Mesenchymal stem cell (in vitro differentiated cells and primary cell): ENCODE data around the gene CDC42EP1.

Source experiments
- DNase-seq: peaks from one replicate; pipeline ENCODE4 v3.0.0-alpha.2; 2013
- H2AFZ ChIP-seq: one replicate; pipeline ENCODE4 v1.6.1; 2013; ENCODE audit warnings: low read depth, mild to moderate bottlenecking, control low read depth, inconsistent platforms, low read length, moderate library complexity
- H2AK5ac ChIP-seq: 2 replicates; pipeline ENCODE4 v1.6.1; 2013; ENCODE audit warnings: low read length, moderate library complexity, mild to moderate bottlenecking, inconsistent platforms; ENCODE audit not compliant: severe bottlenecking
- H2BK120ac ChIP-seq: one replicate; pipeline ENCODE4 v1.6.1; 2013; ENCODE audit warnings: low read depth, mild to moderate bottlenecking, inconsistent platforms, low read length, moderate library complexity
- H2BK12ac ChIP-seq, 2 experiments: one replicate each; pipeline ENCODE4 v1.6.1; 2013; ENCODE audit warnings: inconsistent platforms in 2 of 2, low read length in 2 of 2, mild to moderate bottlenecking in 2 of 2, moderate library complexity in 2 of 2, control low read depth in 1 of 2
- H2BK15ac ChIP-seq: one replicate; pipeline ENCODE4 v1.6.1; 2013; ENCODE audit warnings: mild to moderate bottlenecking, low read depth, inconsistent platforms; ENCODE audit not compliant: poor library complexity, severe bottlenecking
- H2BK5ac ChIP-seq: 2 replicates; pipeline ENCODE4 v1.6.1; 2013; ENCODE audit warnings: low read depth, mild to moderate bottlenecking, low read length, control low read depth, inconsistent platforms; ENCODE audit not compliant: poor library complexity, severe bottlenecking
- H3K14ac ChIP-seq, 2 experiments: one replicate each; pipeline ENCODE4 v1.6.1; 2013; ENCODE audit warnings: inconsistent platforms in 2 of 2, low read length in 2 of 2, control low read depth in 1 of 2, mild to moderate bottlenecking in 1 of 2, moderate library complexity in 1 of 2
- H3K18ac ChIP-seq, 2 experiments: one replicate each; pipeline ENCODE4 v1.6.1; 2013; ENCODE audit warnings: inconsistent platforms in 2 of 2, low read length in 2 of 2, control low read depth in 1 of 2, low read depth in 1 of 2, mild to moderate bottlenecking in 1 of 2
- H3K23ac ChIP-seq, 2 experiments: one replicate each; pipeline ENCODE4 v1.6.1; 2013; ENCODE audit warnings: inconsistent platforms in 2 of 2, low read length in 2 of 2, mild to moderate bottlenecking in 2 of 2, moderate library complexity in 2 of 2, control low read depth in 1 of 2
- H3K27ac ChIP-seq: 2 replicates; pipeline ENCODE4 v1.5.1; 2013; ENCODE audit warnings: mild to moderate bottlenecking, moderate library complexity, low read length, control low read depth, inconsistent platforms; ENCODE audit not compliant: poor library complexity, severe bottlenecking
- H3K27me3 ChIP-seq, 2 experiments: 2 replicates each; pipeline versions ENCODE4 v1.6.1 to v1.7.0; 2013; ENCODE audit warnings: low read length in 2 of 2, mild to moderate bottlenecking in 2 of 2, moderate library complexity in 2 of 2, control low read depth in 1 of 2, inconsistent platforms in 1 of 2; ENCODE audit not compliant: control insufficient read depth in 1 of 2, insufficient read depth in 1 of 2
- H3K36me3 ChIP-seq, 2 experiments: 2 replicates each; pipeline versions ENCODE4 v1.6.1 to v1.7.0; 2013; ENCODE audit warnings: low read length in 2 of 2, control low read depth in 1 of 2, inconsistent platforms in 1 of 2, low read depth in 1 of 2, mild to moderate bottlenecking in 1 of 2; ENCODE audit not compliant: insufficient read depth in 2 of 2, control insufficient read depth in 1 of 2
- H3K4ac ChIP-seq, 2 experiments: one replicate each; pipeline ENCODE4 v1.6.1; 2013; ENCODE audit warnings: inconsistent platforms in 2 of 2, low read length in 2 of 2, mild to moderate bottlenecking in 2 of 2, moderate library complexity in 2 of 2, control low read depth in 1 of 2, low read depth in 1 of 2
- H3K4me1 ChIP-seq: 2 replicates; pipeline ENCODE4 v1.6.1; 2013; ENCODE audit warnings: low read depth, low read length, control low read depth; ENCODE audit not compliant: control insufficient read depth, insufficient read depth
- H3K4me2 ChIP-seq: 2 replicates; pipeline ENCODE4 v1.6.1; 2013; ENCODE audit warnings: low read length, mild to moderate bottlenecking, inconsistent platforms; ENCODE audit not compliant: poor library complexity, severe bottlenecking
- H3K4me3 ChIP-seq, 2 experiments: 2 replicates each; pipeline versions ENCODE4 v1.5.1 to v1.7.0; 2013; ENCODE audit warnings: low read length in 2 of 2, mild to moderate bottlenecking in 2 of 2, control low read depth in 1 of 2, low read depth in 1 of 2; ENCODE audit not compliant: insufficient read depth in 1 of 2
- H3K79me1 ChIP-seq: replicated peaks from 2 replicates; pipeline ENCODE4 v1.6.1; 2013; ENCODE audit warnings: mild to moderate bottlenecking, control low read depth, low read length, inconsistent platforms; ENCODE audit not compliant: poor library complexity, severe bottlenecking
- H3K9ac ChIP-seq: 2 replicates; pipeline ENCODE4 v1.7.0; 2013; ENCODE audit warnings: mild to moderate bottlenecking, low read length, moderate library complexity
- H3K9me3 ChIP-seq: 2 replicates; pipeline ENCODE4 v1.7.0; 2013; ENCODE audit warnings: mild to moderate bottlenecking, low read length; ENCODE audit not compliant: control insufficient read depth
- H4K8ac ChIP-seq: one replicate; pipeline ENCODE4 v1.6.1; 2013; ENCODE audit warnings: inconsistent platforms, mild to moderate bottlenecking, low read length, moderate library complexity
- H4K91ac ChIP-seq: one replicate; pipeline ENCODE4 v1.6.1; 2013; ENCODE audit warnings: mild to moderate bottlenecking, low read length, inconsistent platforms
- WGBS: methylation state at CpG from one replicate; pipeline ENCODE4 v1.1.7; 2013; ENCODE audit warnings: mixed read lengths; 5-methylcytosine and 5-hydroxymethylcytosine counted together

CDC42EP1 gene

GRCh38 chr22:37604875-37605274 is 44.6 kb downstream of the CDC42EP1 start:
- Histone ChIP-seq H2BK5ac (no peak overlapping the region), H4K8ac (no peak overlapping the region), H4K91ac (no peak overlapping the region), H3K23ac (no peak overlapping the region), H3K27me3 (peaks cover 10 to 20% of the 10 kb centered on the region in 2 experiments), H2BK15ac (no peak overlapping the region), H3K27ac (no peak overlapping the region), H3K36me3 (no peaks in the 10 kb centered on the region), H3K79me1 (no peaks in the 10 kb centered on the region), H3K9ac (no peak overlapping the region), H3K14ac (no peak overlapping the region), H3K4ac (no peak overlapping the region), H3K4me1 (peaks cover 7% of the 10 kb centered on the region), H3K9me3 (no peaks in the 10 kb centered on the region), H3K4me2 (no peak overlapping the region), H2BK120ac (no peak overlapping the region), H2BK12ac (no peak overlapping the region), H2AK5ac (no peak overlapping the region), H3K4me3 (no peak overlapping the region), H2AFZ (no peak overlapping the region), H3K18ac (no peak overlapping the region)
- 83% methylated on average over 4 of the region's 5 CpGs for WGBS
- no peak for DNase-seq

- Histone ChIP-seq H2BK12ac (peak overlapping the region in 1 of 2 experiments; percentile 10), H4K91ac (no peak overlapping the region), H3K4me2 (peak overlapping the region; percentile 67), H3K4me3 (peak overlapping the region in 1 of 2 experiments; percentile 72), H2AK5ac (no peak overlapping the region), H3K23ac (no peak overlapping the region), H2BK5ac (no peak overlapping the region), H3K18ac (no peak overlapping the region), H3K79me1 (peaks cover 7% of the 10 kb centered on the region), H3K9me3 (no peaks in the 10 kb centered on the region), H3K36me3 (peaks cover 0 to 6% of the 10 kb centered on the region in 2 experiments), H4K8ac (no peak overlapping the region), H3K4ac (no peak overlapping the region), H3K4me1 (peaks cover 18% of the 10 kb centered on the region), H3K9ac (peak overlapping the region; percentile 95), H2BK120ac (no peak overlapping the region), H3K14ac (no peak overlapping the region), H2BK15ac (no peak overlapping the region), H3K27ac (no peak overlapping the region), H2AFZ (no peak overlapping the region), H3K27me3 (peaks cover 10% of the 10 kb centered on the region in 2 experiments)
- peak; percentile 63 for DNase-seq
- 12% methylated on average over 32 of the region's 44 CpGs for WGBS
These were observed 47.0 kb downstream of the CDC42EP1 start for GRCh38 chr22:37607010-37607934.

GRCh38 chr22:37607935-37608476 is 47.7 kb downstream of the CDC42EP1 start:
- WGBS: 6% methylated on average over 16 of the region's 17 CpGs
- Histone ChIP-seq H3K18ac (peak overlapping the region in 1 of 2 experiments; percentile 90), H3K27me3 (peaks cover 8 to 10% of the 10 kb centered on the region in 2 experiments)

More at GRCh38 chr22:37607935-37608476, 47.7 kb downstream of the CDC42EP1 start:
- no peak overlapping the region for H2BK12ac ChIP-seq
- peak overlapping the region in 1 of 2 experiments; percentile 67 for H3K4ac ChIP-seq
- H4K91ac ChIP-seq: peak overlapping the region; percentile 2
- DNase-seq: no peak
- peaks cover 18% of the 10 kb centered on the region for H3K4me1 ChIP-seq
- peak overlapping the region; percentile 46 for H3K4me2 ChIP-seq
- peak overlapping the region; percentile 41 for H4K8ac ChIP-seq
- H2BK120ac ChIP-seq: peak overlapping the region; percentile 2
- H3K9ac ChIP-seq: peak overlapping the region; percentile 95
- H2AFZ ChIP-seq: no peak overlapping the region
- H2BK15ac ChIP-seq: peak overlapping the region; percentile 60
- H2BK5ac ChIP-seq: peak overlapping the region; percentile 83
- peaks cover 10% of the 10 kb centered on the region for H3K79me1 ChIP-seq
- H2AK5ac ChIP-seq: peak overlapping the region; percentile 79
- no peak overlapping the region for H3K23ac ChIP-seq
- H3K27ac ChIP-seq: peak overlapping the region; percentile 98
- H3K4me3 ChIP-seq: peak overlapping the region in 1 of 2 experiments; percentile 93
- no peak overlapping the region for H3K14ac ChIP-seq
- H3K36me3 ChIP-seq: peaks cover 0 to 7% of the 10 kb centered on the region in 2 experiments
- no peaks in the 10 kb centered on the region for H3K9me3 ChIP-seq
